H1 (cell line): ENCODE results near the gene PRDM10. TPM values are rescaled to one million over a fixed set of nuclear protein-coding genes. Genes with fewer than 3 reads are reported as not detected.

Experiments used
- POLR2A ChIP-seq, 2 experiments: IDR thresholded peaks; 1 replicate in 1 of 2; 2 replicates in 1 of 2; pipeline ENCODE4 v1.6.1; 2011; ENCODE audit warnings: low read depth in 2 of 2, low read length in 2 of 2, mild to moderate bottlenecking in 2 of 2; ENCODE audit errors: control extremely low read depth in 1 of 2
- polyA plus RNA-seq, 7 experiments: library from polyadenylated mRNA; depleted of rRNA in 3 of 7; stranded (reverse) in 5 of 7; unstranded in 2 of 7; fragments of >200 nt in 5 of 7; fragments of 200-250 nt in 2 of 7; gene quantifications; 1 replicate in 5 of 7; 2 replicates in 1 of 7; 4 replicates in 1 of 7; pipeline versions ENCODE4 v1.2.1 to v1.2.3, GENCODE V29; 2011 to 2013; ENCODE audit warnings: missing spikeins in 2 of 7, mixed read lengths in 2 of 7
- total RNA-seq: library from RNA; stranded (reverse); fragmentation: NEBNext Ultra II Directional; extraction: Animal tissue kit (Norgen Biotek cat#: 25700); gene quantifications from 2 replicates; pipeline ENCODE4 v1.2.1, GENCODE V29; 2021
- TF ChIP-seq, protein P1 (sequence below), 3 experiments: IDR thresholded peaks; 1 replicate in 2 of 3; 2 replicates in 1 of 3; pipeline versions ENCODE4 v1.5.1 to v1.6.1; 2011; ENCODE audit warnings: low read length in 3 of 3, mild to moderate bottlenecking in 3 of 3, inconsistent platforms in 2 of 3, low read depth in 1 of 3, moderate library complexity in 1 of 3; ENCODE audit not compliant: insufficient read depth in 1 of 3; ENCODE audit errors: control extremely low read depth in 1 of 3

PRDM10 gene
- total and polyA plus RNA-seq, 2 of the 8 experiments (the other 6 are each of a cell fraction or from before 2014, with no cell fraction given) = 15.5 to 19.2 TPM

DNA sequence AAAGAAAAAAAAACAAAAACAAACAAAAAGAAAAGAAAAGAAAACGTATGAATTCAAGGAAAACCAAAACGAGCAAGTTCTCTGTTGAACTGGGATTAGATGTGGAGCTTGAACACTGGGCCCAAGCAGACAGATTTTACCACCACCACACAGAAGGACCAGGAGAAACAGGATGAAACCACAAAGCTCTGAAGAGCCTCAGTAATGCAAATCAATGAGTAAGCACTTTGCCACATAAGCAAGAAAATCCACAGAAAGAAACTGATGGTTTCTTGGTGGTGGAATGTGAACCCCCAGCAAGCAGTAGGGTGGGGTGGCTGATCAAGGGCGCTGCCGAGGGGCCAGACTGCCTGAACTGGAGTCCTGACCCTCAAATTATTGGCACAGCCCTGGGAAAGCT lies 56.4 kb downstream of the PRDM10 start (continued):
- TF ChIP-seq POLR2A (IDR thresholded peaks at IDR 0.05; ENCODE audit: control extremely low read depth in 1 of 2, low read depth in 2 of 2, low read length in 2 of 2) = no peak
- TF ChIP-seq, protein P1, sequence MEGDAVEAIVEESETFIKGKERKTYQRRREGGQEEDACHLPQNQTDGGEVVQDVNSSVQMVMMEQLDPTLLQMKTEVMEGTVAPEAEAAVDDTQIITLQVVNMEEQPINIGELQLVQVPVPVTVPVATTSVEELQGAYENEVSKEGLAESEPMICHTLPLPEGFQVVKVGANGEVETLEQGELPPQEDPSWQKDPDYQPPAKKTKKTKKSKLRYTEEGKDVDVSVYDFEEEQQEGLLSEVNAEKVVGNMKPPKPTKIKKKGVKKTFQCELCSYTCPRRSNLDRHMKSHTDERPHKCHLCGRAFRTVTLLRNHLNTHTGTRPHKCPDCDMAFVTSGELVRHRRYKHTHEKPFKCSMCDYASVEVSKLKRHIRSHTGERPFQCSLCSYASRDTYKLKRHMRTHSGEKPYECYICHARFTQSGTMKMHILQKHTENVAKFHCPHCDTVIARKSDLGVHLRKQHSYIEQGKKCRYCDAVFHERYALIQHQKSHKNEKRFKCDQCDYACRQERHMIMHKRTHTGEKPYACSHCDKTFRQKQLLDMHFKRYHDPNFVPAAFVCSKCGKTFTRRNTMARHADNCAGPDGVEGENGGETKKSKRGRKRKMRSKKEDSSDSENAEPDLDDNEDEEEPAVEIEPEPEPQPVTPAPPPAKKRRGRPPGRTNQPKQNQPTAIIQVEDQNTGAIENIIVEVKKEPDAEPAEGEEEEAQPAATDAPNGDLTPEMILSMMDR (IDR thresholded peaks at IDR 0.05; ENCODE audit: control extremely low read depth in 1 of 3, insufficient read depth in 1 of 3, low read depth in 1 of 3, low read length in 3 of 3) = no peak
